Measurements from ENCODE around the gene ROBO1.
A peak's percentile ranks its signal among the peaks of the same experiment; 100 is the strongest.
"Not testable (repeated sequence)": the region's sequence is repeated elsewhere in the genome, so short reads cannot be mapped to it uniquely, and the experiment has no call there.

ROBO1 gene

DNA sequence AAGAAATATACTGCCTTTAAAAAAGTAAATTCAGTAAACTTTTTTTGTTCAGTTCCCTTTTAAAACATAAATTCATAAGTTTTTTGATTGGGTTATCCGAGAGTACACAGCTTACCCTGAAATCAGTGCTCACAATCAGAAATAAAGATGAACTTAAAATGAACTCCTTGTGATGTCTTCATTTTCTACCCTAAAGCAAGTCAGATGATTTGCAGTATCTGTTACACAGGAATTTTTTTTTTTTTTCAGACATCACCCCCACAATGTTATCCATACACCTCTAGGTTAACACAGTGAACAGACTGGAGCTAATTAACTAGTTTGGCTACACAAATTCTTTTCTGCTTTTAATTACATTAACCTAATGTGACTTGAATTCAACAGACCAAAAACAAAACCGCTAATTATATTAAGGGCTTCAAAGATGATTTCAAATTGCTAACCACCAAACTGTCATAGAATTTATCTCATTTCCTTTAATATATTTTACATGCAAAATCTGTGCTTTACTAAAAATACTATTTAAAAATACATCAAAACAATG lies 1042.0 kb downstream of the ROBO1 start:
- no peak for DNase-seq

DNA sequence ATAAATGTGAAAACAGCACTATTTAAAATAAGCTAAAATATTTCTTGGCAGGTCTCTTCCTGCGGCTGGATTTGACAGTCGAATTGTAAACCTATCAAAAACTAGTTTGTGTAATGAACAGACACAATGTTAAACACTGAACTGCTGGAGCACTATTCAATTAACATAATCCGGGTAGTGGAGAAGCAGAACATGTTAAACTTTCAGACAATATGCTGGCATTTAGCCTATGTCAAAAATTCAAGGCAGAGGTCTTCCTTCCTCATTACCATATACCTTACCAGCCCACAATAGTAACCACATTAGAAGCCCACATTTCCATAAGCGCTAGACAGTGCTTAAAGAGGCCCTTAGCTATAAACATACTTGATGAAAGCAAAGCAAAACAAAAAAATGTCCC lies 1042.9 kb downstream of the ROBO1 start:
- DNase-seq = no peak

DNA sequence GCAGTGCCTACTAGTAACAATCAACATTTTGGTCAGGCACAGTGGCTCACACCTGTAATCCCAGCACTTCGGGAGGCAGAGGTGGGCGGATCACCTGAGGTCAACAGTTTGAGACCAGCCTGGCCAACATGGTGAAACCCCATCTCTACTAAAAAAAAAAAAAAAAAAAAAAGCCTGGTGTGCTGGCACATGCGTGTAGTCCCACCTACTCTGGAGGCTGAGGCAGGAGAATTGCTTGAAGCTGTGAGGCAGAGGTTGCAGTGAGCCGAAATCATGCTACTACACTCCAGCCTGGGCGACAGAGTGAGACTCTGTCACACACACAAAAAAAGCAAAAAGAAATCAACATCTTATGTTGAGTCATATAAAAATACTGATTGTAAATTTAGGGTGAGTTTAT lies 1043.4 kb downstream of the ROBO1 start:
- not testable (repeated sequence) for DNase-seq

DNA sequence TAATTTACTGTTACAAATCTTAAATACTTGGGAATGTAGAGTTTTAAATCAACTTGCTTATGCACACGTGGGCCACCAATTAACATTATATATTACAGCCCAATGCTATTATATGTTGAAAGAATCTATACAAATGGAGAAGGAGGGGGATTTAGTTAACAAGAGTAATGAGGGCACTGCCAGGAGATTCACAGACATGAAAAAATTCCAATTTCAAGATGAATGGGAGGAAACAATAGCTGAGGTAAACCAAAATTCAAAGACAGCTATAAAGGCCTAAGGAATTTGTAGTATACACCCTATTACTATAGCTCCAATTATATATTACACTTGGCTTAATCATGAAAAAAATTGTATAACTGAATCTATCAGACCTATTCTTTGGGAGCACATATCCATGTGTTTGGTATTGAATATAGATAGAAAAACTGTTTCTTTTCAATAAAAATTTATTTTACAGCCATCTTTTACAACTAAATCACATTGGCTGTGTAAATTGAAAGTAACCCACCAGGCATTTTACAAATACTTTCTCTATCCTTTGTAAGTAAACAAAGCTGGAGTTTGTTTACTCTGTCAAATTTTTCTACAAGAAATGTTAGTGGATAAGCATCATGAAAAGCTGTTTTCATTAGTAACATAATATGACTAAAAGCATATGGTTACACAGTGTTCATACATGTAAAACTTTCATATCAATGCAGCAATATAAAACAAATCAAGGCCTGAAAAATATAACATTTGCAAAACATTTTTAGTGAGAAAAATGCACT lies 1045.8 kb downstream of the ROBO1 start:
- DNase-seq = no peak

DNA sequence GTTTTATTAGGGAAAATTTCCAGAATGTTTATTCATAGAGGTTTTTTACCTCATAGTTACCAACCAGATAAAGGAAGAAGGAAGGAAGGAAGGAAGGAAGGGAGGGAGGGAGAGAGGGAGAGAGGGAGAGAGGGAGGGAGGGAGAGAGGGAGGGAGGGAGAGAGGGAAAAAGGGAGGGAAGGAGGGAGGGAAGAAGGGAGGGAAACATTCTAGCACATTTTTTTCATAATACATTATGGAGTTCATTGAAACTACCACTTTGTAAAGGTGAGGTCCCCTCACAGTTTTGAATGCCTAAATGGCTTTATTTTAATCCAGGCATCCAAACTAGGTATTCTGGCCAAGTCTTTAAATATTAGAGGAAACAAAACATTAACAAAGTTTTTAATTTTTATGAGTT lies 1049.1 kb downstream of the ROBO1 start:
- no peak for DNase-seq

DNA sequence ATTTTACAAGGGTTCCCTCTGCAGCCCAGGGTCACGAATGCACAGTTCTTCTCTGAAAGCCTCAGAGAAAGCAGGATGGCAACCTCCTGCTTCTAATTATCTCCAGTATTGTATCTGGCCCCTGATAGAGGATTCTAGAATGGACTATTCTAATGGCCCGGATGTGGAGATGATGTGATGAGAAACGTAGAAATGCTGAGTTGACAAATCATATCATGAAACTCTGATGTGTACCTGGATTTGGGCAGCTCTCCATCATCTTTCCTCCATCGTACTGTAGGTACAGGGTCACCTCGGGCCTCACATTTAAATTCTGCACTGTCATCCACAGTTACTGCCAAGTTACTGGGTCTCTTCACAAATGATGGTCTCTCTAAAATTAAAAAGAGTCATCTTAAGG lies 1050.8 kb downstream of the ROBO1 start:
- DNase-seq = no peak

DNA sequence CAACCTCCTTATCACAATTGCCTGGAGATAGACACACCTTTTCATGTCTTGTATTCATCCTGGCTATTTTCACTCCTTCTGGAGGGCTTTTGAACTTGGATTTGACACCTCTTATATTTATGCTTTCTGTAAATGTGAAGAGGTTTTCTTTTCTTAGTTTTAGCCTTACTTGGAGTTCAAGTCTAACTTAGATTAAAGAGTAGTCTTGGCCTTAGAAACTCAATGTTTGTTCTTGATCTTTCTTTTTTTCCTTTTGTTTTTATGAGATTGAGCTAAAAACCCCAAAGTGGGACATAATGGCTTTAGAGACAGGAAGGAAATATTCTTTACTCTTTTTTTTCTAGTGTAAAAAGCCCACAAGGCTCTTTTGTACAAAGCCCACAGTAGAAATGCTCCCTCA lies 1054.9 kb downstream of the ROBO1 start:
- no peak for DNase-seq

DNA sequence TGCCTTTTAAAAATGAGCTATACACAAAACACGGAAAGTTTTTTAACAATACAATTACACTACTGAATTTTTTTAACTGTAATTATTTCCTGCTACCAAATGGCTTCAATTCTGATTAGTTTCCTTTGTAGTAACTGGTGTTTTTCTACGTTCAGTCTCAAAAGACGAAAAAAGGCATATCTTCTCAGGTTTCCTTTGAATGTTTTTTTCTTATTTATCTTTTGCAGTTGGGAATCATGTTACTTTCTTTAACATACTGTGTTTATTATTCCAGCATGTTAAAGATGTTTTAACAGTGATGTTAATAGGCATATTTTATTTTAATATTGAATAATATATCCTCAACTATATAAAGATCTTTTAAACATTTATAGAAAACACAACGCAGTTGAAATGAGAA lies 1055.5 kb downstream of the ROBO1 start:
- no peak for DNase-seq

DNA sequence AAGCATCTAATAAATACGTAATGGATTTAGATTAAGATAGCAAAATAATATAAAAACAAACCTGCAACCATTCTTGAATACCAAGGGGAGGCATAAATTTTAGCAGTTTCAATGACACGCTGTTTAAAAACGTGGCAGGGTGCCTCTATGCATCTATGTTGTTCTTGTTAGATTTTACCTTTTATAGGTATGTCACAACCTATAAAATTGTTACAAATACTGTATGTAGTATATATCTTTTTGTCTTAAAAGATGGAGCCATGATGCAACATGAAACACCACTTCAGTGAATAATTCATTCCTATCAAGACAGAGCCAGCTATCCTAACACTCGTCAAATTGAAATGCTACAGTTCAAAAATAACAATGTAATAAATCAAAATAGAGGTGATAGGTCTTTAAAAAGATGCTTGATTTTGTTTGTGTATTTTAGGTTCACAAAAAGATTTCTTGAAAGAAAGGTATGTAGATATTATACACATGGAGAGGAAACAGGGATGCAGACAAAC lies 1059.2 kb downstream of the ROBO1 start:
- DNase-seq = no peak

DNA sequence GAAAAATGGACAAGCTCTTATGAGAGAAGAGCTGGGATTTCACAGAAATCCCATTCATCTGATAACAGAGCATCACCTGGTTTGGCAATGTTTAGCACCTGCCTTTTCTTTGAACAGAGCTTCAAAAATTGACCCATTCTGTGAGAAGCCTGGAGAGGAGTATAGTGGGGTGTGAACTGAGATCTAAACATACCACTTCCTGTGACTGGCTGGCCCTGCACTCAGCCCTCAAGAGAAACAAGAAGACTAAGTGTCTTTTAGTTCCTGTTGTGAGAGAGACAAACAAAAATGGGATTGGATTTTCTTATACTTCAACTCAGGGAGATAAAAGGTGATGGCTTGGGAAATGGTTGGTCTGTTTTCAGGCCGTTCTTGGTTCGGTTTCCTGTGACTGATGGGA lies 1060.2 kb downstream of the ROBO1 start:
- DNase-seq = no peak

DNA sequence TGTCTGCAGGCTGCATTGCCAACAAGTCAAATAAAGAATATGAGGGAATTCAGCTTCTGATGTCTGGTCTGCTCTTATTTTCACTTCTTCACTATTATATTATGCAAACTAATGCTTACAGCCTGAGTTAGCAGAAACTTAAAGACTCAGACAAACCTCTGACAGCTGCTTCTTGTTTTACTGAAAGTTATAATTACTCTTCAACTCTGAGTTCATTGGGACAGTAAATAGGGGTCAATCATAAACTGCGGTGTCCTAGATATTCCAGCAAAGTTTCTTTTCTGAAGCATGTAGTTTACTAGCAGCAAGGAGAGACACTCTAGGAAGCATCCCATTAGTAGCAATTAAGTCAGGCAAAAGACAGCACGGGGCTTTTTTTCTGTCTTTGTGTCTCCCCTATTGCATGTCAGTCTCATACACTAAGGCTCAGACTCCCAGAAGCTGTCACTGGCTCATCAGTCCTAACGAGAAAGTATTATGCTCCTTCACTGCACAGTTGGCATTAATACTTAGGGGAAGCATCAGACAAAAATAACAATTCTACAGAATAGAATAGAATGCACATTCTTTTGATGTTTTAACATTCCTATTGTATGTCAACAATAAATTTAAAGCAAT lies 1060.8 kb downstream of the ROBO1 start:
- peak; percentile 30 for DNase-seq

DNA sequence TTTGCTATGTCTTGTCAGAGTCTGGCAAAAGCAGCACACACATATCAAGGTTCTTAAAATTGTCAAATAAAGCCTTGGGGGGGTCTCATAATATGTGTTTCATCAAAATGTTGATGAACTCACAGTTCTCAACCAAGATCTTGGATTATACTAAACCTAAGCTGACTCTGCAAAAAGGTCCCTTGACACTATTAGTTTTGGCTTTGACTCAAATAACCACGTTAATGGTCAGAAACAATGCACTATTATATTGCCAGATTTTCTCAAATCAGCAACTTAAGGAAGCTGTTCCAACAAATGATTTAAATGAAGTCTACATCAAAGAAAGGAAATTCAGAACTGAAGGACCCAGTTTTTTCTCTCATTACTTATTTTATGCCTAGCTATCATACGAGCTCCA lies 1063.9 kb downstream of the ROBO1 start:
- DNase-seq = no peak

DNA sequence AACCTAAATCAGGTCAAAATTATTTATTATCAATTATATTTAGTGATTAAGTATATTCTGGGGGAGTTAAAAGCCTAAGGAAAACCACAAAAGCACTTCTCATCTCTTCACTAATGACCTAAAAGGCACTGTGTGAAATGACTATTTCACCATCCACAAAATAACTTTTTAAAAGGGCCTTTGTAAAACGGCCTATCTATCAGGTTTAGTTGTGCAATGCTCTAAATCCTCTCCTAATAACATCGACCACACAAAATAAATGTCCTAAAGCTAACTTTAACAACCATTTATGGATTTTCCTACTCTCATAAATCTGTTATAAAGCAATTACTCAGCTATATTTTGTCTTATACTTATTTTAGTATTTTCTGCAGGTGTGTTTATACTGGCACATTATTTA lies 1066.3 kb downstream of the ROBO1 start:
- DNase-seq = no peak

DNA sequence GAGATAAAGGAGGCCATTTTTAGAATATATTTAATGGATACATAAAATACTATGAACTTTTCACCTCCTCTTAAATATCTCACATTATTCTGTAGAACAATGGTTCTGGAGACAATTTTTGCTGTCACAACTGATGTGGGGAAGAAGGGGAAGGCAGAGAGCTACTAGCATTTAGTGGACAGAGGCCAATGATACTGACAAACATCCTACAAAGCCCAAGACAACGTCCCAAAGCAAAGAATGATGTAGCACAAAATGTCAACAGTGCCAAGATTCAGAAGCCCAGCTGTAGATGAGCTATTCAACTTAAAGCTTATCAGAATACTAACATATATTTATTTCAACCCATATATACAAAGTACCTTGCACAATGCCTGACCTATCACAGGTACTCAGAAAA lies 1069.4 kb downstream of the ROBO1 start:
- no peak for DNase-seq

DNA sequence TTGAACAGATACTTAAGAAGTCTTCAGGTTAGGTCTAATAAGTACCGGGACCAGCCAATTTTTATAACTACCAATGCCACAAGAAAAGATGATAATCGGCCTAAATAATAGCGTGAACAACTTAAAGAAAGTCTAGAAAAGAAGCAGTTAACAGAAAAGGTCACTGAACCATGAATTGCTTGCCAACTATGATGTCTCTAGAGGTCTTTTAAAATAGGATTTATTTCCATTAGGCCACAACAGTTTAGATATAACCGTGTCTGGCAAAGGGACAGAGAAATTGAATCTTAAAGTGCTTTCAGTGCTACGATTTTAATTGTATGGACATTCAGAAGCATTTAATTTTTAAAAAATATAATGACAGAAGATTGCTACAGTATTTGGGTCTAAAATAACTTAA lies 1070.4 kb downstream of the ROBO1 start:
- DNase-seq = no peak

DNA sequence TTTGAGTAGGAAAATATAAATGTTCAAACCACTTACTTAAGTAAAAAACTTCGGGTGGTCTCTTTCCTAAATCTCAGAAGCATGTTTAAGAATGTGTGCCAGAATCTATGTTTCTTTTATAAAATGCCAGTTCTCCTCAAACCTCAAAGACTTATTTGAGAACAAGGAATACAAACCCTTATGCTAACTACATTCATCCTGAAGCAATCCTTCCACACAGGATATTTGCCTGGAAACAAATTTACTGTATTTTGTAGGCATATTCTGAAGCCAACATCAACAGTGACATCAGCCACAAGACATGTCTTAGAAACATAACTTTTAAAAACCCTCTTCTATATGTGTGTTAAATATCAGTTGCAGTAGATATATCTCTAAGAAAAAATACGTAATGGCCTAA lies 1077.0 kb downstream of the ROBO1 start:
- peak; percentile 75 for DNase-seq

DNA sequence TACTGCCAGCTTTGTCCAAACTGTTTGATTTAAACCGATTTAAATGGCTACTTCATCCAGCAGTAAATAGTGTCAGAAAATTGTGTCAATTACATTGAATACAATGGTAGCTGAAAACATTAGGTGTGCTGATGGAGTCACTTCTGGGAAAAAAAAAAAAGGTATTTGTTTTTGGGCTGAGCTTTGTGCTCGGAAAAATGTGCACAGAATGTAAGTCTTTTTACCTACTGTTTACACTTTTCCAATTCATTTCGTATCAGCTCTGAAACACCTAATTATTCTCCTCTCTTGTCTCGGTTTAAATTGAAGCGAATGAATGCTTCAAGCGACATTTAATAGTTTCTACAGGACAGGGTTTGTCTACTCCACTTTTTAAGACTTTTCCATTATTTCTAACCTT lies 1078.4 kb downstream of the ROBO1 start:
- no peak for DNase-seq

DNA sequence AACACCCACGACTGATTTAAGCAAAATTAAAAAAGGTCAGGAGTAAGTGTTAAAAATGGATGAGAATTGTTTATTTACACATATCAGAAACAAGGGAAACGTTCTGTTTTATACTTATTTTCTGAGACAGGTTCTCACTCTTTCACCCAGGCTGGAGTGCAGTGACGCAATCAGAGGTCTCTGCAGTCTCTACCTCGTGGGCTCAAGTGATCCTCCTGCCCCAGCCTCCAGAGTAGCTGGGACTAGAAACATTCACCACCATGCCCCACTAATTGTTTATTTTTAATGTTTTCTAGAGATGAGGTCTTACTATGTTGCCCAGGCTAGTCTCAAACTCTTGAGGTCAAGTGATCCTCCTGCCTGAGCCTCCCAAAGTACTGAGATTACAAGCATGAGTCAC lies 1080.3 kb downstream of the ROBO1 start:
- no peak for DNase-seq

DNA sequence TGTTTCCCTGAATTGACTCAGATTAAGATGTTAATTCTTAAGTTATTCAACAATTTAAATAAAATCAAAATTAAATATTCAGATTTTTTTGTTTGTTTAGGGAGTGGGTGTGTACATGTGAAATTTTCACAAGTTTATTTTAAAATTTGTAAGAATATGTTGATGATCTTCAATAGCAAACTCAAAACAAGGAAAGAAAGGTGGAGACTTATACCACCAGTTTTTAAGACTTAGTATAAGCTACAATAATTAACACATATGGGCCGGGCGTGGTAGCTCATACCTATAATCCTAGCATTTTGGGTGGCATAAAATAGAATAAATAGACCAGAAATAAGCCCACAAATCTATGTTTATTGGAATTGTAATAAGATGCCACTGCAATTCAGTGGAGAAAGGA lies 1084.5 kb downstream of the ROBO1 start:
- no peak for DNase-seq

DNA sequence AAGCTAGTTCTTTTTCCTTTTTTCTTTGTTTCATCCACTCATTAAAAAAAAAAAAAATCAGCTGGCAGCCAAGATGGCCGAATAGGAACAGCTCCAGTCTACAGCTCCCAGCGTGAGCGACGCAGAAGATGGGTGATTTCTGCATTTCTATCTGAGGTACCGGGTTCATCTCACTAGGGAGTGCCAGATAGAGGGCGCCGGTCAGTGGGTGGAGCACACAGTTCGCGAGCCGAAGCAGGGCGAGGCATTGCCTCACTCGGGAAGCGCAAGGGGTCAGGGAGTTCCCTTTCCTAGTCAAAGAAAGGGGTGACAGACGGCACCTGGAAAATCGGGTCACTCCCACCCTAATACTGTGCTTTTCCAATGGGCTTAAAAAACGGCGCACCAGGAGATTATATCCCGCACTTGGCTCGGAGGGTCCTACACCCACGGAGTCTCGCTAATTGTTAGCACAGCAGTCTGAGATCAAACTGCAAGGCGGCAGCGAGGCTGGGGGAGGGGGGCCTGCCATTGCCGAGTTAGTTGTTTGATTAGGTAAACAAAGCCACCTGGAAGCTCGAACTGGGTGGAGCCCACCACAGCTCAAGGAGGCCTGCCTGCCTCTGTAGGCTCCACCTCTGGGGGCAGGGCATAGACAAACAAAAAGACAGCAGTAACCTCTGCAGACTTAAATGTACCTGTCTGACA lies 1092.5 kb downstream of the ROBO1 start:
- not testable (repeated sequence) for DNase-seq

DNA sequence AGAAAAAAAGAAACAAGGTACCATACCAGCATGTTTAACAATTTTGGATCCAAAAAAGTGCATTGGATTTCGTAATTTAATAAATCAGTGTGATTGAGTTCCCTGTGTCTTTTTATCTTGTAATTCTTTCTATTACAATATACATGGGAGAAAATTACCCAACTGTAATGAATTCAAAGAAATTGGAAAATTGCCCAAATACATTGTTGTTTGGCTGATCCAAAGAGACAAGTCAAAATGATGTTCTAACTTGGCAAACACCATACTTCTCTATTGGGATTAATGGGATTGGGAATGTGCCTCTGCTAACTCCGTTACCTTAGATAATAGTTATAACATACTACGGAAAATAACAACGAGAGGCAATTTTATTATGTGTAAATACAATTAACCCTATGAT lies 1097.1 kb downstream of the ROBO1 start:
- DNase-seq = no peak

DNA sequence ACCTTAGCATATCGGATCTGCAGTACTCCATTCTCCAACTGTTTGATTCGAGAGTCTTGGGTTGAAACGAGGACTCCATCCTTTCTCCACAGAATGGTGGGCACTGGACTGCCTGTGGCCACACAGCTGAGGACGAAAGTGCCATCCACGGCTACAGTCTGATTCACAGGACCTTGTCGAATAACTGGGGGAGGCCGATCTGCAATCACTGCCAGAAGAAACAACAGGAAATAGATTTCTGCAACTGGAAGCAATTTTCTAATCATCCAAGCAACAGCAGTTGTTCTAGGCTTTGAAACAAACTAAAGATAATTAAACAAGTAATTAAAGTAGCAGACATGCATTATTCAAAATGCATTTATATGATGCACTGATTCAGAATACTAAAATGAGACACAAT lies 1097.7 kb downstream of the ROBO1 start:
- no peak for DNase-seq

DNA sequence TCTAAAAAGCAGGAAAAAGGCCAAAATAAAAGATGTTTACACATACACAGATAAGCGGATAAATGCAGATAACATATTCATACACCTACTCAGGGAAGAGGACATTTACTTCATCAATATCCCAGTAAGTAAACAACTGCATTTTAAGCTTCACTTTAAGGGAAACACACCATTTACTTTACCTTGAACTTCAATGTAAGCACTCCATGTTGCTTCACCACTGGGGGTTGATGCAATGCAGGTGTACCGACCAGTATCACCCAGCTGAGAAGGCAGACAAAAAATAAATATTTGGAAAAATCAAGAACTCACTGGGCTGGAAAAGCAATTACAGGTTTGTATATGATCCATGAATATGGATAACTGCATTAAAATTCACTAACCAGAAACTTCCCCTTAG lies 1099.5 kb downstream of the ROBO1 start:
- DNase-seq = no peak

DNA sequence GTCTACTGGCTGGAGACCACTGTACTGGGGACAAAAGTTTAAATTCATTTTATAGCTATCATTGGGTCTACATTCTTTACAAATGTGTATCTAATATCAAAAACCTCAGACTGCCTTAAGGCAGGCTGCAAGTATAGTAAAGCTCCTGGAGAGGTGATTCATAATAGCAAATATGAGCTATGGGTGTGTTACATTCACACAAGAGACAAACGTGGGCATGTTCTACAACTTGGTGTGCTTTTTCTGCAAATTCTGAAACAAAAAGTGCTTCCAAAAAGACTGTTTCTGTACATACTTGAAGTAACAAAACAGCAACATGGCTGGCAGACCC lies 1101.4 kb downstream of the ROBO1 start:
- peak; percentile 73 for DNase-seq

Data from fibroblast of skin of back (primary cell).